WI38 (cell line): Measurements from ENCODE around the gene C5orf15.

ENCODE experiments used
- H3K4me3 ChIP-seq: 2 replicates; pipeline ENCODE4 v1.5.1; 2011; ENCODE audit warnings: low read depth, mild to moderate bottlenecking, control low read depth, low read length
- TF ChIP-seq, protein P1 (sequence below): IDR thresholded peaks from 2 replicates; pipeline ENCODE4 v1.5.1; 2012; ENCODE audit warnings: low read depth, mild to moderate bottlenecking, control low read depth, low read length

The C5orf15 gene

DNA sequence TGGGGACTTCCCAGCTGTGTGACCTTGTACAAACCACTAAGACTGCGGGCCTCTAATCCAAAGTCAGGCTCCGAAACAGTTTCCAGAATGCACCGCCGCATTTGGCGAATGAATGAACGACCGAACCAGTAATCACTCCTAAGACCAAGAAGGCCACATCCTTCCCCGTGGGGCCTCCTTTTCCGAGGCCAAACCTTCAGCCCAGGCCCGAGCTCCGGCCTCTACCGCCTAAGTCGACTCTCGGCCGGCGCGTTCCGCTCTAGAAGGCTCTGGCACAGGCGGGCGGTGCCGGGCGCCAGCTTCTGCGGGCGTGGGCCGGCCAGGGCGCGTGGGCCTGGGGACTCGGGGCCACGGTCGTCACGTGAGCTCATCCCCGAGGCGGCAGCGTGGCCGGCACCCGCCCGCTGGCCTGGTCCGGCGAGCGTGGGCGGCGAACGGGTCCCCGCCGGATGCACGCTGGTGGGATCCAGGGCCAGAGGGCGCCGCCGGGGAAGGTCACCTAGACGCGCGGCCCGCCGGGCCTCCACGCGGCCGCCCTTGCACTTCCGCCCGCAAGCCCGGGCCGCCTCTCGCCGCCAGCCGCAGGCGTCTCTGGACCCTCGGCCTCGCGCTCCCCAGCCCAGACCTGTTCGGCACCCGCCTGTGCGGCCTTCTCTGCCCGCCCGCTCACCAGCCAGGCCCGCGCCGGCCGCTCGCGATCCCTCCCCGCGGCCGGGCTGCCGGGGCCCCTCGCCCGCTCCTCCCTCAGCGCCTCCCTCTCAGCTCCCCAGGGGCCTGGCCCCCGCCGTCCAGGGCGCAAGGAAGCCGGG, 35.6 kb upstream of the C5orf15 start:
- TF ChIP-seq, protein P1, sequence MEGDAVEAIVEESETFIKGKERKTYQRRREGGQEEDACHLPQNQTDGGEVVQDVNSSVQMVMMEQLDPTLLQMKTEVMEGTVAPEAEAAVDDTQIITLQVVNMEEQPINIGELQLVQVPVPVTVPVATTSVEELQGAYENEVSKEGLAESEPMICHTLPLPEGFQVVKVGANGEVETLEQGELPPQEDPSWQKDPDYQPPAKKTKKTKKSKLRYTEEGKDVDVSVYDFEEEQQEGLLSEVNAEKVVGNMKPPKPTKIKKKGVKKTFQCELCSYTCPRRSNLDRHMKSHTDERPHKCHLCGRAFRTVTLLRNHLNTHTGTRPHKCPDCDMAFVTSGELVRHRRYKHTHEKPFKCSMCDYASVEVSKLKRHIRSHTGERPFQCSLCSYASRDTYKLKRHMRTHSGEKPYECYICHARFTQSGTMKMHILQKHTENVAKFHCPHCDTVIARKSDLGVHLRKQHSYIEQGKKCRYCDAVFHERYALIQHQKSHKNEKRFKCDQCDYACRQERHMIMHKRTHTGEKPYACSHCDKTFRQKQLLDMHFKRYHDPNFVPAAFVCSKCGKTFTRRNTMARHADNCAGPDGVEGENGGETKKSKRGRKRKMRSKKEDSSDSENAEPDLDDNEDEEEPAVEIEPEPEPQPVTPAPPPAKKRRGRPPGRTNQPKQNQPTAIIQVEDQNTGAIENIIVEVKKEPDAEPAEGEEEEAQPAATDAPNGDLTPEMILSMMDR = no peak
- peak overlapping the region; percentile 67 for H3K4me3 ChIP-seq

GRCh38 chr5:134003064-134003816, 34.8 kb upstream of the C5orf15 start:
- peak overlapping the region; percentile 67 for H3K4me3 ChIP-seq
- TF ChIP-seq, protein P1 = no peak

DNA sequence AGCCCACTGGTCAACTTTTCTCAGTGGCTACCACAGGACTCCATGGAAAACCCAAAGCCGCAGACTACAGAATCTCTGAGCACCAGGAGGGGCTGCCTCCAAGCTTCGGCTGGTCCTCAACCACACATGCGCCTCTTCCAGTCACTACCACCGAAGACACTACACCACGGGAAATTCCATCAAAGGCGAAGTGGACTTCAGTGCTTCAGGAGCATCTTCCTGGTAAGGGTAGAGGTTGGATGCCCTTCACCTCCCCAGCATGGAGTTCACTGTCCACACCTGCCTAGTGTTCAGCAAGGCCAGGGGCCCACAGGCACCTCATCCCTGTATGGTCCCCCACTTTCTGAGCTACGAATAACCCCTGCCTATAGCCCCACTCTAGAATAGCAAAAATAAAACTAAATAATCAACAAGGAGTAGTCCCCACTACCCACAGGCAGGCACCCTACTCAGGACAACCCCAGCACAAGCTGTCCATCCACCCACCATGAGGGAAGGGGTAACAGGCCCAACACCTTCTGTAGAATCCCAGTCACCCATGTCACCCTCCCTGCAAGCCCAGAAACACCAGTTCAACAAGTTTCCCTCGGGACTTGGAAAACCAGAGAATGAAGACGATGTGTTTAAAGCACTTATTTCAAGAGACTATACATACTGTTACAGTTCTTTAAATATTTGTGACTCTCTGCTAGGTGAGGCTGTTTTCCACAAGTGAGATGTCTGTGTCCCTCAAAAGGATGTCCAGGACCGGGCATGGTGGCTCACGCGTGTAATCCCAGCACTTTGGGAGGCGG, 33.7 kb upstream of the C5orf15 start:
- TF ChIP-seq, protein P1 = no peak
- H3K4me3 ChIP-seq = peak overlapping the region; percentile 67

DNA sequence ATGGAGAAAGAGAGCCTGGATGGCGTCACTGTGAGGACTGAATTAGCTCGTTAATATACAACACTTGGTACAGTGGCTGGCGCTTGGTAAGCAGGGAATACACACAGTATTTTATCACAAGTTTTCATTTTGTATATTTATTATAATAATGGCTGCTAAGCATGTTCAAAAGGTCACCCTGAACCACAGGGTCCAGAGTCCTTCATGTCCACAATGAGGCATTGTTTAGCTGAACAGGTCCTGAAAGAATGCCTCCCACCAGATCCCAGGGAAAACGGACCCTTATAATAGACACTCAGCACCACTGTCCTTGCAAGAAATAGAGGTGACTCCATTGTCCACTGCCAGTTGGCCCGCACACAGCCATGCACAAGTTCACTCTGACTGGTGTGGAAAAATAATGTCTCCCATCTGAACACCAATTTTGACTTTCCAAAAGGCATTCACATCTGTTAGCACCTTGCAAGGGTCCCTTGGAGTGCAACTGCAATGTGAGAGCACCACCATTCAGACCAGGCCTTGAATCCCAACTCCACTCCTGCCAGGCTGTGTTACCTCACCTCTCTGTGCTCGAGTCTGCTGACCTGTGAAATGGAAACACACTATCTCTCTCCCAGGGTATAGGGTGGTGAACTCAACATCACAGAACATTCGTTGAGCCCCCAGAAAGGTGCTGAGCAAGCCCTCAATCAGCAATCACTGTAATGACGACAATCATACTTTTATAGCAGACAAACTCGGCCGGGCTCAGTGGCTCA, 32.5 kb upstream of the C5orf15 start:
- H3K4me3 ChIP-seq = no peak overlapping the region
- TF ChIP-seq, protein P1 = no peak

DNA sequence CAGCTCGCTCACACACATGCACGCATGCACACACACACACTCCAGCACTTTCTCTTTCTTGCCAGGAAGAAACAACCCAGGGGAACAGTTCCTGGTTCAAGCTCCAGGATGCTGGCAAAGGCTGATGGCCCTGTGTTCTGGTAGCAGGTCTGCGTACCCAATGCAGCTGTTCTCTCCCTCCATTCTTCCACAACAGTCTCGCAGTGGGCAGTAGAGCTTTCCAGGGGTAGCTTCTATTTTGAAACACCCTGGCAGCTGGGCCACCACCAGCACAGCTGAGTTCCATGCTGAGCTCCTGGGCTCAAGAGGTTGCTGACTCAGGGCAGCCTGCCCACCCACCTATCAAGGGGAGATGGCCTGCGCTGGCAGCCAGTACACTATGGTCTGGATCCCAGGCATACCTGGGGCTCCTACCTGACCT, 31.7 kb upstream of the C5orf15 start:
- TF ChIP-seq, protein P1 = no peak
- H3K4me3 ChIP-seq = no peak overlapping the region

- no peak overlapping the region for H3K4me3 ChIP-seq
- TF ChIP-seq, protein P1 = no peak
Observed at GRCh38 chr5:133998807-133999206, 30.4 kb upstream of the C5orf15 start.
